Endodermal cell (in vitro differentiated cells): ENCODE data around the gene PDE4A. TPM values are rescaled to one million over a fixed set of nuclear protein-coding genes. Genes with fewer than 3 reads are reported as not detected.
A peak's percentile ranks its signal among the peaks of the same experiment; 100 is the strongest.

ENCODE experiments used
- DNase-seq: peaks from one replicate; pipeline ENCODE4 v3.0.0-alpha.2; 2017
- H3K27ac ChIP-seq: 2 replicates; pipeline ENCODE4 v1.5.1; 2013; ENCODE audit warnings: mild to moderate bottlenecking, low read depth, low read length, moderate library complexity
- H3K27me3 ChIP-seq: 2 replicates; pipeline ENCODE4 v1.6.1; 2013; ENCODE audit warnings: mild to moderate bottlenecking, low read length, moderate library complexity; ENCODE audit not compliant: insufficient read depth, control insufficient read depth, poor library complexity, severe bottlenecking
- H3K36me3 ChIP-seq: 2 replicates; pipeline ENCODE4 v1.7.0; 2013; ENCODE audit warnings: mild to moderate bottlenecking, low read length, moderate library complexity; ENCODE audit not compliant: control insufficient read depth, insufficient read depth
- H3K4me1 ChIP-seq: one replicate; pipeline ENCODE4 v1.7.0; 2013; ENCODE audit warnings: low read length; ENCODE audit not compliant: control insufficient read depth, insufficient read depth
- H3K4me3 ChIP-seq: 2 replicates; pipeline ENCODE4 v1.5.1; 2013; ENCODE audit warnings: mild to moderate bottlenecking, low read length, moderate library complexity
- H3K9ac ChIP-seq: 2 replicates; pipeline ENCODE4 v1.6.1; 2013; ENCODE audit warnings: mild to moderate bottlenecking, low read length, moderate library complexity; ENCODE audit not compliant: poor library complexity, severe bottlenecking; ENCODE audit errors: extremely low read depth
- H3K9me3 ChIP-seq: 2 replicates; pipeline ENCODE4 v1.6.1; 2013; ENCODE audit warnings: mild to moderate bottlenecking, low read length, moderate library complexity; ENCODE audit not compliant: control insufficient read depth
- H3K27ac Mint-ChIP-seq: 2 replicates; pipeline ENCODE4 v1.8.0; 2020; ENCODE audit warnings: mixed read lengths
- H3K27me3 Mint-ChIP-seq: 2 replicates; pipeline ENCODE4 v1.8.0; 2021; ENCODE audit warnings: mild to moderate bottlenecking, mixed read lengths; ENCODE audit not compliant: insufficient read depth
- H3K36me3 Mint-ChIP-seq: 2 replicates; pipeline ENCODE4 v1.8.0; 2020; ENCODE audit warnings: low read depth, mixed read lengths
- H3K4me1 Mint-ChIP-seq: 2 replicates; pipeline ENCODE4 v1.8.0; 2020; ENCODE audit warnings: mixed read lengths
- H3K4me3 Mint-ChIP-seq: 2 replicates; pipeline ENCODE4 v1.8.0; 2020; ENCODE audit warnings: mild to moderate bottlenecking, moderate library complexity, mixed read lengths
- H3K9me3 Mint-ChIP-seq: 2 replicates; pipeline ENCODE4 v1.8.0; 2020; ENCODE audit warnings: mild to moderate bottlenecking, mixed read lengths
- WGBS, 2 experiments: methylation state at CpG; one replicate each; pipeline versions ENCODE4 v1.1.5 to v1.1.7; 2013; ENCODE audit warnings: missing lambda C conversion rate in 2 of 2, mixed read lengths in 1 of 2; ENCODE audit not compliant: insufficient coverage in 1 of 2, insufficient read length in 1 of 2; 5-methylcytosine and 5-hydroxymethylcytosine counted together
- total RNA-seq, 2 donors: library from RNA; stranded (reverse); fragmentation: NEBNext Ultra II Directional in 1 of 2; extraction: Animal tissue kit (Norgen Biotek cat#: 25700) in 1 of 2; gene quantifications; 2 replicates in 1 of 2; 3 replicates in 1 of 2; pipeline ENCODE4 v1.2.1, GENCODE V29; 2021
- TF ChIP-seq, protein P1 (sequence below): fragments of 200-600 bp; sonication (generic); conservative IDR thresholded peaks from 2 replicates; pipeline ENCODE4 v1.5.0; 2021; ENCODE audit warnings: antibody characterized with exemption, mild to moderate bottlenecking

The PDE4A gene
- total RNA-seq, 2 donors from 2014 or later: 1.7 to 2.6 TPM

DNA sequence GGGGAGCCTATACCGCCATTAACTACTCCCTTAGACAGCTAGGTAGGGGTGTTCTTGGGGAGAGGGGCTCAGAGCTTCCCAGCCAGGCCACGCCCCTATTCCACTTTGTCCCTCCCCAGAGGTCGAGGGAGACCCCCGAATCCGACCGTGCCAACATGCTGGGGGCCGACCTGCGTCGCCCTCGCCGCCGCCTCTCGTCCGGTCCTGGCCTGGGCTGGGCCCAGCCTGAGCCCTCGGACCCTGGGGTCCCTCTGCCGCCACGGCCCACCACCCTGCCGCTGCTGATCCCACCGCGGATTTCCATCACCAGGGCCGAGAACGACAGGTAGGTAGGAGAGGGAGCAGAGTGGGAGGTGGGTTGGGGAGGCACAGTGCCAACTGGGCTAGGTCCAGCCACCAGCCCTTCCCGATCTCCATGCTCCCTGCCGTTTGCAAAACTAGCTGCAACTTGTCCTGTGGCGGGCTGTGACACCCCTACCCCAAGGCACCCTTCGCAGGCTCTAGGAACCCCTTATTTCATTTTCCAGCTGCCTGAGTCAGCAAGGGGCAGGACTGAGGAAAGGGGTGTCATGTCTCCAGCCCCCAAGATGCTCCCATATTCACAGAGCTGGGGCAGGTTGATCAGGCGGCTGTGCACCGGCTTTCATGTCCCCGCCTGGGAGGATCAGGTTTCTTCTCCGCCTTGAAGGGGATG is 2.6 kb upstream of the PDE4A start:
- Histone ChIP-seq H3K4me1 (peaks cover 3% of the 10 kb centered on the region), H3K4me3 (no peak overlapping the region), H3K27ac (no peak overlapping the region), H3K9me3 (no peaks in the 10 kb centered on the region), H3K27me3 (peaks cover 80% of the 10 kb centered on the region), H3K9ac (no peak overlapping the region), H3K36me3 (no peaks in the 10 kb centered on the region)
- no peaks in the 10 kb centered on the region for H3K36me3 Mint-ChIP-seq
- H3K4me3 Mint-ChIP-seq: peak overlapping the region; percentile 38
- H3K27ac Mint-ChIP-seq: no peak overlapping the region
- TF ChIP-seq, protein P1, sequence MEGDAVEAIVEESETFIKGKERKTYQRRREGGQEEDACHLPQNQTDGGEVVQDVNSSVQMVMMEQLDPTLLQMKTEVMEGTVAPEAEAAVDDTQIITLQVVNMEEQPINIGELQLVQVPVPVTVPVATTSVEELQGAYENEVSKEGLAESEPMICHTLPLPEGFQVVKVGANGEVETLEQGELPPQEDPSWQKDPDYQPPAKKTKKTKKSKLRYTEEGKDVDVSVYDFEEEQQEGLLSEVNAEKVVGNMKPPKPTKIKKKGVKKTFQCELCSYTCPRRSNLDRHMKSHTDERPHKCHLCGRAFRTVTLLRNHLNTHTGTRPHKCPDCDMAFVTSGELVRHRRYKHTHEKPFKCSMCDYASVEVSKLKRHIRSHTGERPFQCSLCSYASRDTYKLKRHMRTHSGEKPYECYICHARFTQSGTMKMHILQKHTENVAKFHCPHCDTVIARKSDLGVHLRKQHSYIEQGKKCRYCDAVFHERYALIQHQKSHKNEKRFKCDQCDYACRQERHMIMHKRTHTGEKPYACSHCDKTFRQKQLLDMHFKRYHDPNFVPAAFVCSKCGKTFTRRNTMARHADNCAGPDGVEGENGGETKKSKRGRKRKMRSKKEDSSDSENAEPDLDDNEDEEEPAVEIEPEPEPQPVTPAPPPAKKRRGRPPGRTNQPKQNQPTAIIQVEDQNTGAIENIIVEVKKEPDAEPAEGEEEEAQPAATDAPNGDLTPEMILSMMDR: no peak
- DNase-seq: peak; percentile 83
- peaks cover 81% of the 10 kb centered on the region for H3K27me3 Mint-ChIP-seq
- H3K9me3 Mint-ChIP-seq: peaks cover 3% of the 10 kb centered on the region
- H3K4me1 Mint-ChIP-seq: peaks cover 14% of the 10 kb centered on the region
- 21 to 22% methylated on average over 21 to 30 of the region's 30 CpGs for WGBS, 2 experiments

DNA sequence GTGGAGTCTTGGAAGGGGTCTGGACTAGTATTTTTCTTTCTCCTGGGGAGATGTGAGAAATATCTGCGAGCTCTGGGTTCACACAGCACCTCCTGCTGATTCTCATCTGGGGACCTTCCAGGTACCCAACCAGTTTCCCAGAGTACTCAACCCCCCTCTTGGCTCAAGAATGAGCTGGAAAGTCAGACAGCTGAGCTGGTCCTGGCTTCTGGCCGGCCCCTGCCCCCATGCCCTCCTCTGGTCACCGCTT is 2.2 kb upstream of the PDE4A start:
- Histone ChIP-seq H3K36me3 (no peaks in the 10 kb centered on the region), H3K9ac (no peak overlapping the region), H3K4me3 (no peak overlapping the region), H3K9me3 (no peaks in the 10 kb centered on the region), H3K27ac (no peak overlapping the region), H3K4me1 (peaks cover 3% of the 10 kb centered on the region), H3K27me3 (peaks cover 85% of the 10 kb centered on the region)
- TF ChIP-seq, protein P1: no peak
- Mint-ChIP-seq H3K27me3 (peaks cover 84% of the 10 kb centered on the region), H3K27ac (no peak overlapping the region), H3K36me3 (no peaks in the 10 kb centered on the region), H3K4me3 (peak overlapping the region; percentile 38), H3K9me3 (peaks cover 3% of the 10 kb centered on the region), H3K4me1 (peaks cover 14% of the 10 kb centered on the region)
- DNase-seq: peak; percentile 72
- WGBS, 2 experiments: 0 to 4% methylated on average over 3 of the region's 3 CpGs

DNA sequence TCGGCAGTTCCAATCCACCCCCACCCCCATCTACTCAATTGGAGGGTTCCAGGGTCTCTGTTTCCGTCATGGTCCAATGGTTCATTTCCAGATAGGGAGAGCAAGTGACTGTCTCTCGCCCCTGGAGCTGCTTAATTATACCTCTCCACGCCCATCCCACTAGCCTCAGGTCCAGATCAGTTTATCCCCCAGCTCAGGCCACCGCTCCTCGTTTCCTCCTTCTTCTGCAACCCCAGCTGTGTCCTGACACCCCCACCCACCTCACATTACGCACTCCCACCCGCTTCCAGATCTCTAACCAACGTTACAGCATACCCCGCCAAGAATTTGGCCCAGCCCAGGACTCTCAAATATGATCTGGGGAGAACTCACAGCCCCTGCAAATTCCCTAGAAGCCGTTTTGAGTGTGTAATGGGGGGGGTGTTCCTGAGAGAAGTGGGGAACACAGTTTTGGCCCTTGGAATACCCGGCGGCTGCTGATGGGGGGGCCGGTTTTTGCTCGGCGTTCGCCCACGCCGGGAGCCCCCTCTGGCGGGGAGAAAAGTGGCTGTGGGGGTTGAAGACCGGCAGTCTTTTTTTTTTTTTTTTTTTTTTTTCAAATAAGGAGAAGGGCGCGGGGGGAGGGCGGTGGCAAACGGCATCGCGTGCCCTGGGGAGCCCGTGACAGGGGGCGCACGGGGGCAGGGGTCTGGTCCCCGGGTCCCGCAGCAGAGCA is 1.7 kb upstream of the PDE4A start:
- Histone ChIP-seq H3K36me3 (no peaks in the 10 kb centered on the region), H3K27ac (no peak overlapping the region), H3K4me1 (peaks cover 3% of the 10 kb centered on the region), H3K27me3 (peaks cover 90% of the 10 kb centered on the region), H3K4me3 (no peak overlapping the region), H3K9me3 (no peaks in the 10 kb centered on the region), H3K9ac (no peak overlapping the region)
- Mint-ChIP-seq H3K4me1 (peaks cover 14% of the 10 kb centered on the region), H3K27ac (no peak overlapping the region), H3K27me3 (peaks cover 88% of the 10 kb centered on the region), H3K4me3 (peak overlapping the region; percentile 38), H3K36me3 (no peaks in the 10 kb centered on the region), H3K9me3 (peaks cover 3% of the 10 kb centered on the region)
- WGBS, 2 experiments: 0 to 2% methylated on average over 3 to 29 of the region's 32 CpGs
- DNase-seq: peak; percentile 62
- TF ChIP-seq, protein P1: no peak
